ENCODE results near the gene ADGRL3.

DNA sequence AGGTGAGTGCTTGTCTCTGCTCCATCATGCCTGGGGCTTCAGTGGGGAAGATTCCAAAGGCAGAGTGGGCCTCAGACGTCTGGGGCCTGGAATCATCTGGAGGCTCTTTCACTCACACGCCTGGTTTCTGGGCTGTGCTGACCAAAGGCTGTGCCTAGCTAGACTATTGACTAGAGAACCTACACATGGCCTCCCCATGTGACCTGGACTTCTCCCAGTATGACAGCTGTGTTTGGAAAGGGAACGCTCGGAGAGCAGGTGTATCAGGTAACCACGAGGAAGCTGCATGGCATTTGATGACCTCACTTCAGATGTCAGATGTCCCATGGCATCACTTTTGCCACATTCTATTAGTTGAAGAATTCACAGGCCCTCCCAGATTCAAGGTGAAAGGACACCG lies 51.0 kb downstream of the ADGRL3 start:
- TF ChIP-seq, protein P1, sequence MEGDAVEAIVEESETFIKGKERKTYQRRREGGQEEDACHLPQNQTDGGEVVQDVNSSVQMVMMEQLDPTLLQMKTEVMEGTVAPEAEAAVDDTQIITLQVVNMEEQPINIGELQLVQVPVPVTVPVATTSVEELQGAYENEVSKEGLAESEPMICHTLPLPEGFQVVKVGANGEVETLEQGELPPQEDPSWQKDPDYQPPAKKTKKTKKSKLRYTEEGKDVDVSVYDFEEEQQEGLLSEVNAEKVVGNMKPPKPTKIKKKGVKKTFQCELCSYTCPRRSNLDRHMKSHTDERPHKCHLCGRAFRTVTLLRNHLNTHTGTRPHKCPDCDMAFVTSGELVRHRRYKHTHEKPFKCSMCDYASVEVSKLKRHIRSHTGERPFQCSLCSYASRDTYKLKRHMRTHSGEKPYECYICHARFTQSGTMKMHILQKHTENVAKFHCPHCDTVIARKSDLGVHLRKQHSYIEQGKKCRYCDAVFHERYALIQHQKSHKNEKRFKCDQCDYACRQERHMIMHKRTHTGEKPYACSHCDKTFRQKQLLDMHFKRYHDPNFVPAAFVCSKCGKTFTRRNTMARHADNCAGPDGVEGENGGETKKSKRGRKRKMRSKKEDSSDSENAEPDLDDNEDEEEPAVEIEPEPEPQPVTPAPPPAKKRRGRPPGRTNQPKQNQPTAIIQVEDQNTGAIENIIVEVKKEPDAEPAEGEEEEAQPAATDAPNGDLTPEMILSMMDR (IDR thresholded peaks at IDR 0.05), result no peak
- TF ChIP-seq POLR2A (IDR thresholded peaks at IDR 0.05) (no peak), EP300 (IDR thresholded peaks at IDR 0.05; ENCODE audit: low read depth) (no peak)

Measured in transverse colon (tissue), 3 donors.